Rectal smooth muscle tissue (tissue), 1 donor: ENCODE data around the gene CD58.

Experiments
- H3K27ac ChIP-seq: one replicate; pipeline ENCODE4 v1.7.0; 2013; ENCODE audit warnings: low read depth, low read length, inconsistent platforms
- H3K27me3 ChIP-seq: one replicate; pipeline ENCODE4 v1.7.0; 2013; ENCODE audit warnings: low read length; ENCODE audit not compliant: control insufficient read depth, insufficient read depth
- H3K36me3 ChIP-seq: one replicate; pipeline ENCODE4 v1.7.0; 2013; ENCODE audit warnings: low read length; ENCODE audit not compliant: control insufficient read depth, insufficient read depth
- H3K4me1 ChIP-seq: one replicate; pipeline ENCODE4 v1.7.0; 2013; ENCODE audit warnings: low read length; ENCODE audit not compliant: control insufficient read depth, insufficient read depth
- H3K4me3 ChIP-seq: one replicate; pipeline ENCODE4 v1.7.0; 2013; ENCODE audit warnings: low read length
- H3K9ac ChIP-seq: one replicate; pipeline ENCODE4 v1.7.0; 2013; ENCODE audit warnings: low read length

The CD58 gene

DNA sequence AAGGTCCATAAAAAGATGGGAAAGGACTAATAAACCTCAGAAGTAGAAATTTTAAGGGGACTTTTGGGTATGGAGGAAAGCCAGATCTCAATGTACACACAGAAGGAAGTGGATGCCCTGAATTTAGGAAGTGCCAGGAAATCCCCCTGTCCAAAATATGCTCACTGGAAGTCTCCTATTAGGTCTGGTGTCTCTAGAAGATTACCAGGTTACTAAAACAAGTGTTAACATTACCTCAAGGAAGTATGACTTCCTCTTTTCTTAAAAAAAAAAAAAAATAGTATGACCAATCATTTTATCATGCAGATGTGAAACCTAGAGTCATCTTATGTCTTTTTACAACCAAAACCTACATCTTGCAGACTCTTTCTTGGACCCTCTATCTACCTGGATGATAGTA, 30.7 kb downstream of the CD58 start:
- no peak overlapping the region for H3K27ac ChIP-seq
- no peak overlapping the region for H3K4me3 ChIP-seq
- H3K9ac ChIP-seq, result no peak overlapping the region
- H3K4me1 ChIP-seq, result no peaks in the 10 kb centered on the region
- H3K27me3 ChIP-seq, result no peaks in the 10 kb centered on the region
- peaks cover 5% of the 10 kb centered on the region for H3K36me3 ChIP-seq

GRCh38 chr1:116538544-116538943, 32.3 kb downstream of the CD58 start:
- no peak overlapping the region for H3K4me3 ChIP-seq
- H3K9ac ChIP-seq, result no peak overlapping the region
- peaks cover 2% of the 10 kb centered on the region for H3K36me3 ChIP-seq
- no peaks in the 10 kb centered on the region for H3K27me3 ChIP-seq
- H3K27ac ChIP-seq, result no peak overlapping the region
- H3K4me1 ChIP-seq, result no peaks in the 10 kb centered on the region

DNA sequence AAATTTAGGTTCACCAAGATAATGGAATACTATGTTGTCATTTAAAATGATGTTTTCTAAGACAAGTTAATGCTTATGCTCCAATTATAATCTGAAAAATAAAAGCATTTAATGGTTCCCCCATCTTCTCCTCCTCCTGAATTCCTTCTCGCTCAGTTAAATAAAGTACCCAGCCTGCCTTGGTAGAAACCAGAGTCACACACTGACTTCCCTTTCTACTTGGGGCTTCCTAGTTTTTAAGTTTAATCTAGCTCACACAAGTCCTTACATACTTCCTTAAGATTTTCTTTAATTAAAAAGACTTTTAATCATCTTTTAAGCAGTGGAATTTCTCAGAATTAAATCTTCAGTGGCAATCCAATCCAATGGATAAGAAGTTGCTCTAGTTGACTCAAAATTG, 32.9 kb downstream of the CD58 start:
- no peaks in the 10 kb centered on the region for H3K27me3 ChIP-seq
- H3K27ac ChIP-seq, result no peak overlapping the region
- peaks cover 5% of the 10 kb centered on the region for H3K36me3 ChIP-seq
- H3K4me1 ChIP-seq, result no peaks in the 10 kb centered on the region
- no peak overlapping the region for H3K9ac ChIP-seq
- H3K4me3 ChIP-seq, result no peak overlapping the region

GRCh38 chr1:116537040-116537831, 33.6 kb downstream of the CD58 start:
- Histone ChIP-seq H3K9ac (no peak overlapping the region), H3K27ac (no peak overlapping the region), H3K4me3 (no peak overlapping the region), H3K4me1 (no peaks in the 10 kb centered on the region), H3K36me3 (peaks cover 5% of the 10 kb centered on the region), H3K27me3 (no peaks in the 10 kb centered on the region)

- H3K36me3 ChIP-seq, result peaks cover 5% of the 10 kb centered on the region
Observed at GRCh38 chr1:116534014-116534739, 36.6 kb downstream of the CD58 start.

DNA sequence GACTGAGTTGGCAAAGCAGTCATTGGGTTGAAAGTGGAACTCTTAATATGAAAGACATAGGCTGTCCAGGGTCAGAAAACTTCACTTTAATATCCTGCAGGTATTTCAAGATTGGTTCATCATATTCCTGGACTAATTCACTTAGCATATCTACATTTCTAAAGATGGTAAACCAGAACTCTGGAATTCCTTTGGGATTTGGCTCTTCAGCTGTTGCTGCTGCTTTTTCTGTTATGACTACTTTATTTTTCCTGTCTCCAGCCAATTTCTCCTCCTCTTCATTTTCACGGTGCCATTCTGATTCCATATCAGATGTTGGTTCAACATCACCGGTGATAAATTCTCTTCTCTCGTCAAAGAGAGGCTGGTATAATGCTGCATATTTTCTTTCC, 37.4 kb downstream of the CD58 start:
- Histone ChIP-seq H3K27ac (no peak overlapping the region), H3K4me3 (no peak overlapping the region), H3K36me3 (peaks cover 5% of the 10 kb centered on the region), H3K4me1 (no peaks in the 10 kb centered on the region), H3K9ac (no peak overlapping the region), H3K27me3 (no peaks in the 10 kb centered on the region)

More at GRCh38 chr1:116534014-116534739, 36.6 kb downstream of the CD58 start:
- no peak overlapping the region for H3K4me3 ChIP-seq
- no peak overlapping the region for H3K9ac ChIP-seq
- no peak overlapping the region for H3K27ac ChIP-seq
- no peaks in the 10 kb centered on the region for H3K27me3 ChIP-seq
- H3K4me1 ChIP-seq, result no peaks in the 10 kb centered on the region

GRCh38 chr1:116532671-116533428, 38.0 kb downstream of the CD58 start:
- Histone ChIP-seq H3K27ac (no peak overlapping the region), H3K27me3 (no peaks in the 10 kb centered on the region), H3K9ac (no peak overlapping the region), H3K4me1 (no peaks in the 10 kb centered on the region), H3K4me3 (no peak overlapping the region), H3K36me3 (peaks cover 5% of the 10 kb centered on the region)

DNA sequence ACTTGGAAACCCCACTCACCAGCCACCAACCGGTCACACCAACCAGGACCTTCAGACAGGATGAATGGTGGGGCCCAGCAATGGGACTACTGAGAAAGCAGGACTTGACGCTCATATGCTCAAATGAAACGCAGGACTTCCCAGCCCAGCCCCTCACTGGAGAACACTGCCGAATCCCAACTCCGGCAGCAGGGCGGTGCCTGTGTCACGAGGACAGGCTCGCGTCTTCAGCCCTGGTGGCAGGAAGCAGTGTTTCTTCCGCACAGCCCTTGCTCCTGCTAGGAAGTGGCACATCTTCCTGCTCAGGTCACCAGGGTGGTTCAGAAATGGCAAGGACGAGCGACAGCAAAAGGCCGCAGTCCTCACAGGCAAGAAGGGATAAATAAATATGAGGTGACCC, 38.9 kb downstream of the CD58 start:
- Histone ChIP-seq H3K9ac (no peak overlapping the region), H3K36me3 (peaks cover 5% of the 10 kb centered on the region), H3K4me3 (no peak overlapping the region), H3K27ac (no peak overlapping the region), H3K27me3 (no peaks in the 10 kb centered on the region), H3K4me1 (no peaks in the 10 kb centered on the region)

DNA sequence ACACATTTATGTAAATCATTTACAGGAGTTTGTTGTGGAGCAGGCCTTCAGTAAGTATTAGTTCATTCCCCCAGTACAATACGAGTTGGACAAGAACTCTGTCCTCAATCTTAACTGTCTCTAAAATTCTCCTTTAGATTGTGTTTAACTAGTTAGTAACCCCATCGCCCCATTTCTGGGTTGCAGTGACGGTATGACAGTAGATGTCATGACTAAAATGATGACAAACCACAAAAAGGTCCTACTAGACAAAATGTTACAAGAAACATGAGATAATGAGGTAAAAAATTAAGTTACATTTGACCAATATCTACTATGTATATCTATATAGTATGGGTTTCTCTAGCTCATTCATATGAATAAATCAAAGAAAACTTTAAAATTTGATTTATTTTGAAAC, 41.1 kb downstream of the CD58 start:
- no peak overlapping the region for H3K4me3 ChIP-seq
- no peak overlapping the region for H3K9ac ChIP-seq
- no peaks in the 10 kb centered on the region for H3K27me3 ChIP-seq
- no peak overlapping the region for H3K27ac ChIP-seq
- H3K36me3 ChIP-seq, result peaks cover 2% of the 10 kb centered on the region
- H3K4me1 ChIP-seq, result no peaks in the 10 kb centered on the region

DNA sequence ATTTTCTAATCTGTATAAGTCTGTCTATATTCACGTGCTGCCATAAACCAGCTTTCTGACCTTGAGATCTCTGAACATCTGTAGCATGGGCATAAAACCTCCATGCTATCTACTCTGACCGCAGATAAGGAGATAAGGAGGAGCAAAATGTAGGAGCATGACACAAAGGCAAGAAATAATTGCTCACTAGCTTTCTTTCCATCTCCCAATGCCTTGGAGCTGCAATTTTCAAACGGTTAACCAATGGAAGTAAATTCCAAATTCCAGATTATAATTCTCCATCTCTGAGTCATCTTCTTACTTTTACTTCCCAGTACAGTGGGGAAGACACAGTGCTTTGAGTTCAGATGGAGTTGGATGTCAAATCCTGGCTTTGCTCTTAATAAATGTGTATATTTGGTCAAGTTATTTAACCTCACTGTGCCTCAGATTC, 41.6 kb downstream of the CD58 start:
- H3K27ac ChIP-seq, result no peak overlapping the region
- H3K36me3 ChIP-seq, result peaks cover 2% of the 10 kb centered on the region
- no peak overlapping the region for H3K9ac ChIP-seq
- no peaks in the 10 kb centered on the region for H3K27me3 ChIP-seq
- H3K4me1 ChIP-seq, result no peaks in the 10 kb centered on the region
- no peak overlapping the region for H3K4me3 ChIP-seq

GRCh38 chr1:116528329-116529083, 42.3 kb downstream of the CD58 start:
- H3K9ac ChIP-seq, result no peak overlapping the region
- H3K4me3 ChIP-seq, result no peak overlapping the region
- H3K36me3 ChIP-seq, result peaks cover 2% of the 10 kb centered on the region
- H3K27ac ChIP-seq, result no peak overlapping the region
- no peaks in the 10 kb centered on the region for H3K27me3 ChIP-seq
- no peaks in the 10 kb centered on the region for H3K4me1 ChIP-seq

- Histone ChIP-seq H3K27ac (no peak overlapping the region), H3K36me3 (no peaks in the 10 kb centered on the region), H3K9ac (no peak overlapping the region), H3K4me1 (no peaks in the 10 kb centered on the region), H3K4me3 (no peak overlapping the region), H3K27me3 (no peaks in the 10 kb centered on the region)
Observed at GRCh38 chr1:116525440-116525839, 45.4 kb downstream of the CD58 start.
